Endothelial cell of umbilical vein (primary cell): ENCODE results near the gene SULT1A1. TPM values are rescaled to one million over a fixed set of nuclear protein-coding genes. Genes with fewer than 3 reads are reported as not detected.

Source experiments
- BruUV-seq: library from RNA; stranded (reverse); fragments of 400-500 nt; replicated peaks from 2 replicates; lab custom pipeline; 2021; lab: Mats Ljungman, UMichigan
- CTCF ChIA-PET: fragments of 300-600, 350-600 bp; sonication (Branson Sonifier 250); formaldehyde crosslinking; loops from one replicate; lab custom pipeline; 2021; ENCODE audit warnings: antibody characterized with exemption, inconsistent platforms; lab: Charles Lee
- POLR2A ChIA-PET: fragments of 300-600, 350-600 bp; sonication (Branson Sonifier 250); formaldehyde crosslinking; loops from one replicate; lab custom pipeline; 2021; ENCODE audit warnings: antibody characterized with exemption, inconsistent platforms; lab: Charles Lee
- DNase-seq: peaks from one replicate; pipeline ENCODE4 v3.0.0-alpha.2; 2011; ENCODE audit warnings: low read depth, low spot score
- FAIRE-seq: peaks from 2 replicates; lab custom pipeline; 2011; peaks lifted over from hg19 to GRCh38; lab: Jason Lieb, UNC
- H2AFZ ChIP-seq: 2 replicates; pipeline ENCODE4 v1.6.0; 2012; ENCODE audit warnings: low read depth, low read length, control low read depth, inconsistent platforms
- H3K27ac ChIP-seq: 2 replicates; pipeline ENCODE4 v1.5.1; 2011; ENCODE audit warnings: low read depth, mild to moderate bottlenecking, control low read depth, low read length, moderate library complexity; ENCODE audit not compliant: insufficient read depth
- H3K27me3 ChIP-seq, 2 experiments: 2 replicates each; pipeline versions ENCODE4 v1.6.0 to v1.6.1; 2011; ENCODE audit warnings: low read length in 2 of 2, mixed read lengths in 1 of 2; ENCODE audit not compliant: control insufficient read depth in 2 of 2, insufficient read depth in 2 of 2
- H3K36me3 ChIP-seq, 2 experiments: 2 replicates in 1 of 2; 3 replicates in 1 of 2; pipeline ENCODE4 v1.5.1; 2011; ENCODE audit warnings: low read length in 2 of 2, mild to moderate bottlenecking in 1 of 2, moderate library complexity in 1 of 2; ENCODE audit not compliant: control insufficient read depth in 2 of 2, insufficient read depth in 2 of 2; ENCODE audit errors: extremely low read depth in 1 of 2
- H3K4me1 ChIP-seq: 3 replicates; pipeline ENCODE4 v1.5.1; 2011; ENCODE audit warnings: mild to moderate bottlenecking, low read length; ENCODE audit not compliant: control insufficient read depth, insufficient read depth; ENCODE audit errors: extremely low read depth
- H3K4me2 ChIP-seq: 2 replicates; pipeline ENCODE4 v1.6.1; 2011; ENCODE audit warnings: low read length, control low read depth, mixed read lengths; ENCODE audit not compliant: insufficient read depth
- H3K4me3 ChIP-seq, 3 experiments: fragments of 200-600 bp in 1 of 3; sonication (generic), shearing (Covaris generic) in 1 of 3; replicated peaks in 1 of 3; 2 replicates each; pipeline ENCODE4 v1.5.1; 2011 to 2016; ENCODE audit warnings: control low read depth in 3 of 3, low read length in 3 of 3, mild to moderate bottlenecking in 2 of 3, inconsistent platforms in 1 of 3, low read depth in 1 of 3, moderate library complexity in 1 of 3; ENCODE audit not compliant: insufficient read depth in 1 of 3
- H3K79me2 ChIP-seq: 2 replicates; pipeline ENCODE4 v1.6.0; 2012; ENCODE audit warnings: low read length, inconsistent platforms; ENCODE audit not compliant: control insufficient read depth, insufficient read depth
- H3K9ac ChIP-seq: replicated peaks from 2 replicates; pipeline ENCODE3; 2011; ENCODE audit warnings: low read length, control low read depth; ENCODE audit not compliant: insufficient read depth; ENCODE audit errors: extremely low read depth
- H3K9me1 ChIP-seq: replicated peaks from 3 replicates; pipeline ENCODE4 v1.6.0; 2011; ENCODE audit warnings: mild to moderate bottlenecking, low read length; ENCODE audit not compliant: control insufficient read depth, insufficient read depth; ENCODE audit errors: extremely low read depth
- H3K9me3 ChIP-seq: replicated peaks from 2 replicates; pipeline ENCODE4 v1.5.1; 2012; ENCODE audit warnings: low read length, inconsistent platforms; ENCODE audit not compliant: control insufficient read depth, insufficient read depth
- H4K20me1 ChIP-seq: replicated peaks from 2 replicates; pipeline ENCODE3; 2011; ENCODE audit warnings: mild to moderate bottlenecking, low read length; ENCODE audit not compliant: control insufficient read depth, insufficient read depth; ENCODE audit errors: extremely low read depth
- CTCF ChIP-seq, 2 donors: IDR thresholded peaks; 1 replicate in 1 of 2; 2 replicates in 1 of 2; pipeline ENCODE4 v1.5.1; 2011; ENCODE audit warnings: low read length in 2 of 2, mild to moderate bottlenecking in 2 of 2, moderate library complexity in 2 of 2, control low read depth in 1 of 2, inconsistent platforms in 1 of 2, low read depth in 1 of 2; ENCODE audit not compliant: insufficient read depth in 1 of 2; ENCODE audit errors: extremely low read depth in 1 of 2
- EZH2 ChIP-seq: IDR thresholded peaks from 2 replicates; pipeline ENCODE4 v1.6.1; 2012; ENCODE audit warnings: borderline replicate concordance, low read depth, mild to moderate bottlenecking, moderate library complexity, low read length, inconsistent platforms; ENCODE audit not compliant: severe bottlenecking
- FOS ChIP-seq: IDR thresholded peaks from 2 replicates; pipeline ENCODE4 v1.6.1; 2011; ENCODE audit warnings: mild to moderate bottlenecking, low read length, moderate library complexity, borderline replicate concordance; ENCODE audit not compliant: insufficient read depth
- GATA2 ChIP-seq: IDR thresholded peaks from 2 replicates; pipeline ENCODE4 v1.7.0; 2011; ENCODE audit warnings: low read depth, mild to moderate bottlenecking, moderate library complexity, mixed read lengths, low read length; ENCODE audit not compliant: insufficient read length, insufficient read depth
- JUN ChIP-seq: IDR thresholded peaks from 2 replicates; pipeline ENCODE4 v1.6.1; 2011; ENCODE audit warnings: borderline replicate concordance, low read depth; ENCODE audit not compliant: insufficient read length, insufficient read depth
- MAX ChIP-seq: IDR thresholded peaks from 2 replicates; pipeline ENCODE4 v1.6.1; 2011; ENCODE audit not compliant: insufficient read depth, insufficient read length
- MYC ChIP-seq: IDR thresholded peaks from one replicate; pipeline ENCODE4 v1.6.1; 2011; ENCODE audit warnings: mild to moderate bottlenecking, low read depth, low read length
- POLR2A ChIP-seq: IDR thresholded peaks from 2 replicates; pipeline ENCODE4 v1.6.1; 2012; ENCODE audit warnings: low read depth, mild to moderate bottlenecking, control low read depth, low read length
- POLR2AphosphoS5 ChIP-seq: IDR thresholded peaks from 2 replicates; pipeline ENCODE4 v1.6.1; 2012; ENCODE audit warnings: low read depth, mild to moderate bottlenecking, control low read depth, low read length, moderate library complexity; ENCODE audit not compliant: insufficient read depth
- dilution Hi-C: fragments of 300-500 bp; cut with MboI; formaldehyde crosslinking; loops from one replicate; pipeline ENCODE4 v1.15.0; 2019; ENCODE audit warnings: low sequenced_read_pairs; ENCODE audit not compliant: extremely low pct_ligation_motif_present
- intact Hi-C: fragments of 100-400 bp; cut with micrococcal nuclease; formaldehyde crosslinking; loops from one replicate; pipeline ENCODE4 v1.10.0; 2022
- polyA plus RNA-seq, 4 experiments: library from polyadenylated mRNA; depleted of rRNA in 3 of 4; stranded (reverse) in 3 of 4; unstranded in 1 of 4; fragments of >200 nt; gene quantifications; 2 replicates each; pipeline versions ENCODE4 v1.2.1 to v1.2.3, GENCODE V29; 2011 to 2012; ENCODE audit warnings: missing spikeins in 1 of 4
- total RNA-seq: library from RNA; stranded (reverse); gene quantifications from 2 replicates; pipeline ENCODE4 v1.2.3, GENCODE V29; 2021

The SULT1A1 gene
- total and polyA plus RNA-seq, 2 donors (not counting 3 experiments of a cell fraction or from before 2014, with no cell fraction given), result 0.77 to 0.90 TPM

GRCh38 chr16:28587386-28587785 is 22.5 kb downstream of the SULT1A1 start:
- intact Hi-C loops (no loop called here), dilution Hi-C loops (no loop called here)
- no peak for DNase-seq
- Histone ChIP-seq H3K27ac (no peak overlapping the region), H3K9me1 (no peaks in the 10 kb centered on the region), H2AFZ (no peak overlapping the region), H4K20me1 (no peaks in the 10 kb centered on the region), H3K4me3 (no peak overlapping the region), H3K36me3 (peaks cover 0 to 20% of the 10 kb centered on the region in 2 experiments), H3K9ac (no peak overlapping the region), H3K4me1 (no peaks in the 10 kb centered on the region), H3K79me2 (no peaks in the 10 kb centered on the region), H3K4me2 (no peak overlapping the region), H3K9me3 (no peaks in the 10 kb centered on the region), H3K27me3 (no peaks in the 10 kb centered on the region)
- peak; percentile 59 for FAIRE-seq
- no TSS peak for BruUV-seq
- ChIA-PET POLR2A (no interaction called here), CTCF (interaction anchor here (1.0 kb wide), 1 partner anchor 95 kb away, joined by 3 read pairs; no protein-coding TSS in a partner anchor)
- TF ChIP-seq POLR2AphosphoS5, result no peak
- no peak for TF ChIP-seq POLR2A
- TF ChIP-seq FOS, result peak; percentile 19

GRCh38 chr16:28586466-28586865 is 23.4 kb downstream of the SULT1A1 start:
- dilution Hi-C loops (no loop called here), intact Hi-C loops (no loop called here)
- ChIA-PET POLR2A (interaction anchor here (0.7 kb wide), 1 partner anchor 22 kb away, joined by 5 read pairs; no protein-coding TSS in a partner anchor), CTCF (no interaction called here)
- FAIRE-seq, result no peak
- Histone ChIP-seq H2AFZ (no peak overlapping the region), H3K27me3 (no peaks in the 10 kb centered on the region), H3K4me3 (no peak overlapping the region), H3K27ac (no peak overlapping the region), H4K20me1 (no peaks in the 10 kb centered on the region), H3K79me2 (no peaks in the 10 kb centered on the region), H3K9me3 (no peaks in the 10 kb centered on the region), H3K4me1 (no peaks in the 10 kb centered on the region), H3K9ac (no peak overlapping the region), H3K9me1 (no peaks in the 10 kb centered on the region), H3K4me2 (no peak overlapping the region), H3K36me3 (peaks cover 0 to 18% of the 10 kb centered on the region in 2 experiments)
- DNase-seq, result no peak
- no TSS peak for BruUV-seq
- no peak for TF ChIP-seq MYC
- TF ChIP-seq POLR2A, result no peak
- TF ChIP-seq EZH2, result no peak
- TF ChIP-seq JUN, result no peak
- TF ChIP-seq CTCF (IDR thresholded peaks at IDR 0.05; ENCODE audit: extremely low read depth in 1 of 2, insufficient read depth in 1 of 2, low read depth in 1 of 2, low read length in 2 of 2), result no peak
- TF ChIP-seq GATA2, result no peak
- no peak for TF ChIP-seq POLR2AphosphoS5
- no peak for TF ChIP-seq FOS
- TF ChIP-seq MAX, result no peak
